GM19238 (cell line): ENCODE measurements around the gene HOXA2.

Source experiments
- DNase-seq: peaks from one replicate; pipeline ENCODE4 v3.0.0; 2011; ENCODE audit warnings: low spot score; ENCODE audit not compliant: insufficient read length

The HOXA2 gene

DNA sequence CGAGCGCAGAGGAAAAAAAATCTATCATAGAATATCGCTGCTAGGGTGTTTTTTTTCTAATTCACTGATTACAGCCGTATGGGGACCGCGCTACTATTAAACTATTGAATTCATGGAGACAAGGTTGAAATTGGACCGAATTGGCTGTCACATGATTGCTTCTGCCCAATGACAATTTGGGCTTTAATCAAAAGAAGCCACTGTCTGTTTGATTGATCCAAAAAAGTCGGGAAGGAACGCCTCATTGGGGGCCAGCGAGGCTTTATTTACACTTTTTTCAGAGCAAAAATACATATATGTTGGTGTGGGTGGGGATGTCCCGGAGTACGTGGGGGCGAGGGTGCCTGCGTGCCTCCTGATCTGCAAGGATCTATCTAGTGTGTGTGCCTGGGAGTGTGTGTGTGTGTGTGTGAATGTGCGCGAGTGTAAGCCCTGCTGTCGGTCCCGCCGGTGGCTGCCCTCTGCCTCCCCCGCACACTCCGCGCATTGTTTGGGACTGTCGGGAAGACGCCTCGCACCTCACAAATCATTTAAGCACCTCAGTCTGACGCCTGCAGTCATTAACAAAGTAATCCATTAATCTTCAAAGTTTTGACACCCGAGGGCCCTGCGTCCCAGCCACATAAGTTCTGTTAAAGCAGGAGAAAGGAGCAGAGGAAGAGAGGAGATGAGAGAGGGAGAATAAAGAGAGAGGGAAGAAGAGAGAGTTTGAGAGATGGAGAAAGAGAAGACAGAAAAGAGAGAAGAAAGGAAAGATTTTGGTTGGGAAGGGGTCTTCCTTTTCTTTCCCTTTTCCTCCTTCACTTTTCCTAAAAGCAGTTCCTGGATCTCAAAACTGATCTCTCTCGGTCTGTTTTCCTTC lies at the start of gene HOXA2:
Gene HOXA2, minus strand, starts transcription at position 103 of the 862 bp plus-strand sequence. CDS start 183 bp downstream, outside the sequence.
- DNase-seq = no peak

DNA sequence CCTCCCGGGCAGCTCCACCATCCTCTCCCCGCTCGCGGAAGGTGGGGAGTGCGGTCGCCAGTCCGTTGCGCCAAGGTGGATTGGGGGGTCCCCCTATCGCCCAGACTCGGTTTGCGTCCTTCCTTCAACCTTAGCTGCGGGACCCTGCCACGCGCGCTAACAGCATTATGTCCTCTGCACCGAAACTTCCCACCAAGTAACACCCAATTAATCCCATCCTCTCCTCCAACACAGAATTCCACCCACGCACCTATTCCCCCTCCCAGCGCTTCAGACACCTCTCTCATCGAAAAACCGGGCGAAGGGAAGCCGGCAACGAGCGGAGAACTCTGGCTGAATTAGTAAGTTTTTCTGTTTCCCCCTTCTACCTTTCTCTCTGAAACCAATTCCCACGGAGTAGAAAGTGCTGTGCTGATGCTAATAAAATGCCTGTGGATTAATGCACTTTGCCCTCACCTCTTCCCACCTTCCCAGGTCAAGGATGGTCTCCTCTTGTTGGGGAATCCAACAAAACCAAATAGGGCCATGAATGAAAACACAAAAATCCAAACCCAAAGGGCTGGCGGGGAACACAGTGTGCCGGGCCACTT lies 49.0 kb upstream of the HOXA2 start:
- no peak for DNase-seq

DNA sequence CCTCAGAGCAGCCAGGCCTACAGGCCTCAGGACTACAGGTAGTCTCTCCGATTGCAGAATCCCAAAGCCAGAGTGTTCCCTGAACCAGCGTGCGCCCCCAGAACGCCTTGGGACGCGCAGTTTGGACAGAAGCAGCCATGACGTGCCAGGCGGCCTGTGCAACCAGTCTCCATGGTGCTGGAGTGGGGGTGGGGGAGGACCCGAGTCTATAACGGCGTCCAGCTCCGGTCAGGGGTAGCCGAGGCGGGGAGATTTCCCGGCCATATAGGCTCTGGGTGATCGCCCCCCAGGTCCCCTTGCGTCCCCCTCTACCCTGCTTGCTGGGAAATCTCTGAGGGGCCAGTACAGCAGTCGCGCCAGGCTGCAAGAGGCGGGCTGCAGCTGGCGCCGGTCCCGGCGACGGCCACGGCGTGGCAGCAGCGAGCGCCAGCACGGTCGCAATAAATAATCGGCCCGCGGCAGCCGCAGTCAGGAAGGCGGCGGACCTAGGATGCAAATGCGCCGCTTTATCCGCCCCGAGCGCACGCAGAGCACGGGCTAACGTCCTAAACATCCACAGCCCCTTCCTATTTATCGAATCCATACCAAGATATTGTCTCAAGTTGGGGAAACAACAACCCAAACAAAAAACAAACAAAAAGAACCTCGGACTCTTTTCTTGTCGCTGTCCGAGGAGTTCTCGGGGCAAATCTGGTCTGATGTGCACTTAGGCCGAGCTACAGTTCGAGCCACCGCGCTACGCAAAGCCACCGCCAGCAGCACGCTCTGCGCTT lies 48.3 kb upstream of the HOXA2 start:
- DNase-seq = peak; percentile 84

DNA sequence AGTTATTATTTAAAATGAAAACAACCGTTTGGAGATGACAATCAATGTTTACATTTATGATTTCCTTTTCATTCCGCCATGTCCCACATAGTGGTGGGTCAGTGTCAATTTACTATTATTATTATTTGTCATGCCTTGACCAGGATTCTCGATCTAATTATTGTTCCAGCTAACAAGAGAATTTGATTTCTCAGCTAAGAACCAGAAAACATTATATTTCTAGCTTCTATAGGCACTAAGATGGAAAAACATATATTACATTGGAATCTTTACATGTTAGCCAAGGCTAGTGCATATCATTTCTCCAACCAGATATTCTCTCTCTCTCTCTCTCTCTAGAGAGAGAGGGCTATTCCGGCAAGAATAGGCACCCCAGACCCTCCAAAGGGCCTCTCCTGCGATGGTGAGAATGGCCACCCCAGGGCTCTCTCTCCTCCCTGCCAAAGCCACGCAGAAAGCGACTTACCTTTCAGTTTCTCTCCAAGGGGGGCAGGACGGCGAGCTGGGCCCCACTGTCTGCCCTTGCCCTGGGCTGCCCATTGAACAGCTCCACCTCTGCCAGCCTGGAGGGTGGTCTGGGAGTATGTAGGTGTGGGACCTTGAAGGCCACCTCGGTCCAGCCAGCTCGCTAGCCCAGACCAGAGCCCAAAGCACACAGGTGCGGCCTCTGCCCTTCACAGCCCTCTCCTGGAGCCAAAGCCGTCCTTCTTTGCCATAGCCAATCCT lies 47.5 kb upstream of the HOXA2 start:
- DNase-seq = no peak

DNA sequence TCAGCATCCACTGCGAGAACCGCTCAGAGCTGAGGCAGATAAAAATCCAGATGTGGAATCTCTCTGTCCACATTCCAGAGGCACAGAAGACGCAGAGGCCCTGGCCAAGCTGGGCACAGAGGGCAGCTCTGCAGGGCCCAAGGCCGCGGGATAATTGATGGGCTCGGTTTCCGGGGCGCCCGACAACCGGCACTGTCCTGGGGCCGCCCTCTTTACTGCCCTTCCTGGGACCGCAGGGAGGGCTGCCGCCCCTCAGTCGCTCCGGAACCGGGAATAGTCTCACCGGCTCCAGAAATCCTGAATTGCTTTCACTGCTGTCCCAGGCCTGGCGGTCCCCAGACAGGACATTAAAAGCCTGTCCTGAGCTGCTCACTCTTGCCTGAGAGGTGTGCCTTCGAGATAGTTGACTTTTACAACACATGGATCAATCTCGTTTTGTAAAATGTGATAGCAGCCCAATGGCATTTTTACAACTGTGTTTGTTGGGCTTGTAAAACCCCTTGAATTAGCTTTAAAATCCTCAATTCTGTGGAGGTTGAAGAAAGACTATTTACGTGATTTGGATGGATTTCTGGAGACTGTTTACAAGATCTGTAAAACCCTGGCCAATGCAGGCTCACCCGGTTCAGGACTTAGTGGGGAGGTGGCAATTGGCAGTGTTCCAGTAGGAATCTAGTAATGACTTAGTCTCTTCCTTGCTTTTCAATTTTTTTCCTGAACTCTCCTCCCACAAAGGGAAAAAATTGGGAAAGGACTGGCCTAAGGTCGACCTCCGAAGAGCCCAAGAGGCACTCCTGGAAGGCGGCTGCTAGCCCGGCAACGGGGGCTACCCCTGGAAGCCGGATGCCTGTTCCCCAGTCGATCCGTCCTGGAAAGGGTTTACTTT lies 46.5 kb upstream of the HOXA2 start:
- no peak for DNase-seq

DNA sequence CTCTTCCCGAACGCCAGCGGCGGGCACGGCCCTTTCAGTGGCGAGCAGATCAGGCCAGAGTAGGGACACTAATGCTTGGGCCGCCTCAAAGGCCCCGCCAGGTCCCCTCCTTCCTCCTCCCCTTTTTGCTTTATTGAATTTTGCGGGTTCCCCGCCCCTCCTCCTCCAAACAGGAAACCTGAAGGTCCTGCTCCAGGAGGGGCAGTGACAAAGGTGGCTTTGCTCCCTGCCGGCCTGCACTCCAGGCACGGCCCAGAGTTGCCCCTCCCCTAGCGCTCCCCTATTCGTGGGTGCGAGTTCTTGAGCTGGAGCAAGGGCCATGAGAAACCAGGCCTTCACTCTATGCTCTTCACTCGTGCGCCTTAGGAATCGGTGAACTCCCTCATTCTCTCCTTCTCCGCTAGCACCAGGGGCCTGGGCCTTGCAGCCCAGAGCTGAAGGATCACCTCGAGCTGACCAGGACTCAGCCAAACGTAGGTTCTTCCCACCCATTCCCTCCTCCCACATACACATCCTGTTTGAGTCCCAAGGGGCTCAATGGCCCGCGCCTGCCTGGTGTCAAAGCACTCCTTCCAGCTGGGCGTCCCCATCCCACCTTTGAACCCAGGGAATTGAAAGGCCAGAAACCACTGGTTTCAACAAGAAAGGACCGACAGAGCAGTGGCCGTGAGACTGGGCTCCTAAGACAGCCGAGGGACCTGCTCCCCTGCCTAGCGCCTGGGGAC lies 45.7 kb upstream of the HOXA2 start:
- DNase-seq = no peak

DNA sequence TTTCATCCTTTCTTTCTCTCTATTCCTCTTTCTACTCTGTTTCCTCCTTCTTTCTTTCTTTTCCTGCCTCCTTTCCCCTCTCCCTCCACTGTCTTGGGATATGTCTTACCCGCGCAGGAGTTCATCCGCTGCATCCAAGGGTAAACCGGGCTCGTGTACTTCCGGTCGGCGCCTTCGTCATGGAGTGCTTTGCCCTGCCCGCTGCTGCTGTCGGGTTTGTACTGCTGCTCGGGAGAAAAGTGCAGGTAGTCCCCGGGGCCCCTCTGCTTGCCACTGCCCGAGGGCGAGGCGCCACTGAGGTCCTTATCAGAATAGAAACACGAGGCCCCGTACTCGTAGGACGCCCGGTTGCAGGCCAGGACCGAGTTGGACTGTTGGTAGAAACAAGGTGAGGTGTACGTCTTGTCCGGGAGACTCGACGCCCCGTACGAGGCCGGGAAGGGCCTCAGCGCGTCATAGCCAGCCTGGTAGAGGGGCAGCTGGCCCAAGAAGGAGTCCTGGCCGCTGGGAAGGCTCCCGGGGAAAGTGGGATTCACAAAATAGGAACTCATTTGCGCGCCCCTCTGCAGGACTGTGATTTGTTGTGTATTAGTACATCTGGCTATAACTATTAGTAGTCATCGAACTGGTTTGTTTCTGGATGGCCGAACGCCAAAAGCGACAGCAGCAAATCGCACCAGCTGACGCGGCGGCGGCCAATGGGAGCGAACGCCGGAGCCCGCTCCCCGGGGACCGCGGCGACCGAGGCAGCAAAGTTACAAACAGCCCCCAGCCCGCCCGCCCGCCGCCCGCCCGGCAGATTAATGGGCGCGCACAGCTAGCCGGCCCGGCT lies 44.9 kb upstream of the HOXA2 start, which contains the start of gene HOXA6:
Gene HOXA6, minus strand, starts transcription at position 576 of the 832 bp plus-strand sequence. Its CDS starts 25 bp downstream, at position 551.
- no peak for DNase-seq

DNA sequence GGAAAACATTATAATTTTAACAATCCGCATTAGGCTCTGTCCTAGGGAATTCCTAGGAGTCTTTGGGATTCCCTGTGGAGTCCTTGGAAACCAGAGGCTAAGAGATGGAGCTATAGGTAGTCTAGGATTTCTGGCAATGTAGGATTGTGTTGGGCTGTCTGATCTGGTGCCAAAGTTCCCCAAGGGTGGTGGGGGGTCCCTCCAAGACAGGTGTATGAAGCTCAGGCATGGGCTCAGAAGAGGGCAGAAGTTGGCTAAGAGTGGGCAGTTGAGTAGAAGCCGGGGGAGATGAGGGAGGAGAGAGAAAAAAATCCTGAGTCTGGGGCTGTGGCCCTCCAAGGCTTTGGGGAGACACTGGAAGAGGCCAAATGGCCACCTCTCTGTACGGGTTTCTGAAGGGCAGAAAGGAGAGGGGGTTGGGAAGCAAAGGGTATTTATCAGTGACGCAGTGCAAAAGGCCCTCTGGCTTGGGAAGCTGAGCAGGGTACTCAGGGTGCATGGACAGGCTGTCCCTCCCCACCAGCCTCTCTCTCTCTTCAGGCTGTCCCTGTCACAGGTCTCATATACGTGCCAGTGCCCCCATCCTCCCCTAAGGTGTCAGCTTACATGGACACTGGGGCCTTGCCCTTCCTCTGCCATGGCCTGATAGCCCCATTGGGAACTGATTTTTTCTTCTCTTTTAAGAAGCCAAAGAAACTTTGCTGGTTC lies 44.2 kb upstream of the HOXA2 start:
- no peak for DNase-seq

DNA sequence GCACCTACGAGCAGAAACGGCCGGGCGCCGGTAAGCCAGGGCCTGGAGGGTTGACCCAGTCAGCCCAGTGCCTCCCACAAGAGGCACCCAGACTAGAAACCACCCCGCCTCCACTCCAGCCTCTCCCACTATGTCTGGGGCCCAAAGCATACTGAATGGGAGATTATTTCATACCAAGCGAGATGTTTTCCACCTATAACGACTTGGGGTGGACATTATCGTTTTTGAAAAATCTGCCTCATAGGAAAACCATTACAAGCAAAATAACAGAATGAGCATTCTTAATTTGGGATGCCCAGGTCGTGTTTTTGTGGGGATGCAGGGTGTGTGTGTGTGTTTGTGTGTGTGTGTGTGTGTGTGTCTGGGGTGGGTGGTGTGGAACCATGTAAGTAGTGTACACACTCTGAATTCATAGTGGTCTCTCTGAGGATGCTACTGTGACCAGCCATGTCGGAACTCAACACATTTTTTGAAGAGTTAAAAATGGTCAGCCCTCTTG lies 43.5 kb upstream of the HOXA2 start:
- no peak for DNase-seq

DNA sequence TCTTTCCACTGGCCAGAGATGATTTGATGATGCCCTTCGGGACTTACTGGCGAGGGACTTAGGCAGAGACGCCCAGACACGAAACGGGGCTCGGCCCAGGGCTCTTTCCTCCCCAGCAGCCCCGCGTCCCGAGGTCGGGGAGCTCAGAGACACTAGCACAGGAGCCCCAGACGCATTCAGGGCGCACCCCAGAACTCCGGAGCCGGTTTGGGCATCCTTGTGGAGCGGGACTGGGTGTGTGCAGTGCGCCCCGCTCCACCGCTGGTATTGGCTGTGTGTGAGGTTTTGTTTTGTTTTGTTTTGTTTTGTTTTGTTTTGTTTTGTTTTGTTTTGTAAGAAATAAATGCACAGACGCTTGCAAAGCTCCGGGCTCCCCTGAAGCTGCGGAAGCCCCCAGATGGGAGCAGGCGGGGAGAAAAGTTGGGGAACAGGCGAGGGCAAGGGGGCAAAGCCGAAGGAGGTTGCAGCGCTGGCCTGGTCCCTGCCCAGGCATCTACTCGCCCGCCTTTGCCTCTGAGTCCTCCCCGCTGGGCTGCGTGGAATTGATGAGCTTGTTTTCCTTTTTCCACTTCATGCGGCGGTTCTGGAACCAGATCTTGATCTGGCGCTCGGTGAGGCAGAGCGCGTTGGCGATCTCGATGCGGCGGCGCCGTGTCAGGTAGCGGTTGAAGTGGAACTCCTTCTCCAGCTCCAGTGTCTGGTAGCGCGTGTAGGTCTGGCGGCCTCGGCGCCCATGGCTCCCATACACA lies 42.9 kb upstream of the HOXA2 start:
- DNase-seq = no peak

DNA sequence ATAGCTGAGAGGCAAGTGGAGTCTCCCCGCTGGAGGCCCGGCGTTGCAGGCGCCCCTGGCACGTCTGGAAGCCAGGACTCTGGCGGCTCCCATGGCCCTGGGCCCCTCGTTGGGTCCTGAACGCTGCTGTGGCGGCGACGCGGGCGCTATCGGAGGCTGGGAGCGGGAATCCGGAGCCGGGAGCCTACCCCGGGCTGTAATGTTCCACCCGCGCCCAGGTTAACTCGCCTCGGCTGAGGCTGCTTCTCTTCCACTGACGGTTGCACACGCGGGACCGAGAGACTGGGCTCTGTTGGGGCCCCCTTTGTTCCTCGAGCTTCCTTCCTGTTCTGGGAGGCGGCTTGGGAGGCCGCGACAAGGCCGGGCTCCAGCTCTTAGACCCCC lies 42.3 kb upstream of the HOXA2 start:
- DNase-seq = no peak

DNA sequence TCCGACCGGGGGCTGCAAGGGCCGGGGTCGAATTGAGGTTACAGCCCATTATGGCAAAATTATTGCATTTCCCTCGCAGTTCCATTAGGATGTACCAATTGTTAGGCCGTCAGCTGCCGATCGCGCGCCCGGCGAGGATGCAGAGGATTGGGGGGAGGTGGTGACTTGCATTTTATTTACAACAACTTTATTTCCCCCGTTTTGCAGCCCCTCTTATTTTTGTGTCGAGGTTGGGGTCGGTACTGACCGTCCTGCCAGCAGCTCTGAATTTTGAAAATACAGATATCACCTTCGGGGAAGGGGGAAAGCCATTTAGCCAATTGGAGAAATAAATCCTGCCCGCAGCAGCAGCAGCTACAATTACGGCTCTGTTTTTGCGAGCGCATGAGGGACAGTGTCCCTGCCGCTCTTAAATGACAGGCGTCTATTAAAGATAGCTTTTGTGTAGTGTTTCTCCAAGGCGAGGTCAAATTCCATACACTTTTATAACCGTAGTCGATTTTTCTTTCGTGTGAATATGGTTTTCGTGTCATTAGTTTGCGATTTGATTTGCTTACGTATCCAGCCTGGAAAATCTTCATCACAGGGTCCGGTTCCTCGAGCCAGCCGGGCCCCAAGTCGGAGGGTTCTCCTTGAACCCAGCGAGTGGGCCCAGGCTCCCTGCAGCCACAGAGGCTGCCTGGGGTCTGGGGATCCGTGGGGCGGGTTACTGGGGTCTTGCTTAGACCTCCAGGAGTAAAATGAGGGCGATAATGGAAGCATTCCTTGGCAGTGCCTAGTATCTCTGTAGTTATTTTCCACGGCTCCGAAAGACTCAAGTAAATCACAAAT lies 41.7 kb upstream of the HOXA2 start:
- DNase-seq = no peak

DNA sequence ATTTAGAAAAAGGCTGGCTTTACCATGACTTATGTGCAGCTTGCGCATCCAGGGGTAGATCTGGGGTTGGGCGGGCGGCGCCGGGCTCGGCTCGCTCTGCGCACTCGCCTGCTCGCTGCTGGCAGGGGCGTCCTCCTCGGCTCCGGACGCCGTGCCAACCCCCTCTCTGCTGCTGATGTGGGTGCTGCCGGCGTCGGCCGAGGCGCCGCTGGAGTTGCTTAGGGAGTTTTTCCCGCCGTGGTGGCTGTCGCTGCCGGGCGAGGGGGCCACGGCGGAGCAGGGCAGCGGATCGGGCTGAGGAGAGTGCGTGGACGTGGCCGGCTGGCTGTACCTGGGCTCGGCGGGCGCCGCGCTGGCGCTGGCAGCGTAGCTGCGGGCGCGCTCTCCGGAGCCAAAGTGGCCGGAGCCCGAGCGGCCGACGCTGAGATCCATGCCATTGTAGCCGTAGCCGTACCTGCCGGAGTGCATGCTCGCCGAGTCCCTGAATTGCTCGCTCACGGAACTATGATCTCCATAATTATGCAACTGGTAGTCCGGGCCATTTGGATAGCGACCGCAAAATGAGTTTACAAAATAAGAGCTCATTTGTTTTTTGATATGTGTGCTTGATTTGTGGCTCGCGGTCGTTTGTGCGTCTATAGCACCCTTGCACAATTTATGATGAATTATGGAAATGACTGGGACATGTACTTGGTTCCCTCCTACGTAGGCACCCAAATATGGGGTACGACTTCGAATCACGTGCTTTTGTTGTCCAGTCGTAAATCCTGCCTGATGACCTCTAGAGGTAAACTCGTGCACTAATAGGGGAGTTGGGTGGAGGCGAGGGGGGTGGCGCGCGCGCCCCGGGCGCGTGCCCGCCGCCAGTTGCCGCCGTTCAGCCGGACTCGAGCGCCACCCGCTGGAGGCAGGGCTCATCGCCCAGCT lies 40.8 kb upstream of the HOXA2 start, which contains the start of gene HOXA5:
Gene HOXA5, minus strand, starts transcription at position 659 of the 927 bp plus-strand sequence. Its CDS starts 74 bp downstream, at position 585.
- no peak for DNase-seq

DNA sequence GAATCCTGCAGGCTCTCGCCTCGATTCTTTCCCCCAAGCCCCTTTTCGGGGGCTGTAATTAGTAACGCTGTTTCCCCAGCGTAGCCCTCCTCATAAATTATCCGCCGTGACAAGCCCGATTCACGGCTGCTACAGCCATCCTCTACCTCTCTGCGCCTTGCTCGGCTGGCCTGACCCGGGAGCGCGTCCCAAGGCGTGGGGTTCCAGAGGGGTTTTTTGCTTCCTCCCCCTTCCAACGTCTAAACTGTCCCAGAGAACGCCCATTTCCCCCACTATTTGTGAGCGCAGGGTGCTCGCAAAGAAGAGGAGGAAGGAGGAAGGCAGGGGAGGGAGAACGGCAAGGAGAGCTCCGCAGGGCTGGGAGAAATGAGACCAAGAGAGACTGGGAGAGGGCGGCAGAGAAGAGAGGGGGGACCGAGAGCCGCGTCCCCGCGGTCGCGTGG lies 40.1 kb upstream of the HOXA2 start:
- no peak for DNase-seq

DNA sequence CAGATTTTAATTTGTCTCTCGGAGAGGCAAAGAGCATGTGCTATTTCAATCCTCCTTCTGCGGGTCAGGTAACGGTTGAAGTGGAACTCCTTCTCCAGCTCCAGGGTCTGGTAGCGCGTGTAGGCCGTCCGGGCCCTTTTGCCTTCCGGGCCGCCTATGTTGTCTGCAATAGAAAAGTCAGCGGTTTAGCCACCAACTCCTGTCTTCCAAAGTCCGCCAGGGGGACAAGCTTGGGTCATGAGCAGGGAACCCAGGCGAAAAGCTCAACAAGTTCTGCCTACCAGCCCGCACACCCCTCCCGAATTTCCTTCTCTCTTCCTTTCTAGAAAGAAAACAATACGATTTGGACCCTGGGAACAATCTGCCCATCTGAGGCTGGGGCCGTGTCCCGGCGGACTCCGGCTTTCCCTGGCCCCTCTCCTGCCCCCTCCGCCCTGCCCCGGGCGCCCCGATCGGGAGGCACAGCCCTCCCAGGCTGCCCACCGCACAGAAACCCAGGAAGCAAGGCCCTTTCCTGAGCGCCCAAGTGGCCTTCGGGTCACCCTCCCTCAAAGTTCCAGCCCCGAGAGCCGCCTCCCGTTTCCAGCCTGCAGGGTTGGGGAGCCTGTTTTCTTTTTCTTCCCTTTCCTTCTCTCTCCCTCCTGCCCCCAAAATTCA lies 39.6 kb upstream of the HOXA2 start:
- DNase-seq = no peak
